IMR-90 (cell line): ENCODE results near the gene DRAP1. TPM values are rescaled to one million over a fixed set of nuclear protein-coding genes. Genes with fewer than 3 reads are reported as not detected.

Experiments used
- ATAC-seq: fragments of 200-7000 bp; cut with Tn5 transposase; 2 replicates; pipeline ENCODE4 v1.9.1; 2020; ENCODE audit warnings: low read depth, mild to moderate bottlenecking, moderate library complexity
- BruUV-seq: library from RNA; stranded (reverse); fragments of 400-500 nt; replicated peaks from 2 replicates; lab custom pipeline; 2021; lab: Mats Ljungman, UMichigan
- CTCF ChIA-PET: fragments of 300-600 bp; formaldehyde crosslinking; extraction: SDS; loops from one replicate; lab custom pipeline; 2021; ENCODE audit warnings: antibody characterized with exemption; lab: Yijun Ruan, JAX
- POLR2A ChIA-PET: fragments of 300-600 bp; sonication (Branson Sonifier 250); formaldehyde crosslinking; loops from one replicate; lab custom pipeline; 2022; ENCODE audit warnings: antibody characterized with exemption; ENCODE audit not compliant: unreplicated experiment; lab: Charles Lee
- DNase-seq: peaks from one replicate; pipeline ENCODE4 v3.0.0; 2013
- H2AFZ ChIP-seq: replicated peaks from 2 replicates; pipeline ENCODE3; 2013; ENCODE audit warnings: low read length, mild to moderate bottlenecking; ENCODE audit not compliant: poor library complexity
- H2AK5ac ChIP-seq: 2 replicates; pipeline ENCODE4 v1.6.1; 2013; ENCODE audit warnings: low read depth, low read length, inconsistent platforms
- H2AK9ac ChIP-seq: replicated peaks from 2 replicates; pipeline ENCODE3; 2013; ENCODE audit warnings: mild to moderate bottlenecking, low read depth, low read length, moderate library complexity; ENCODE audit not compliant: poor library complexity
- H2BK120ac ChIP-seq: 2 replicates; pipeline ENCODE4 v1.6.1; 2013; ENCODE audit warnings: low read depth, low read length, inconsistent platforms
- H2BK15ac ChIP-seq: 3 replicates; pipeline ENCODE4 v1.6.1; 2013; ENCODE audit warnings: low read depth, low read length, inconsistent platforms
- H2BK20ac ChIP-seq: 2 replicates; pipeline ENCODE4 v1.6.1; 2013; ENCODE audit warnings: low read depth, mild to moderate bottlenecking, inconsistent platforms, low read length, moderate library complexity
- H2BK5ac ChIP-seq: 2 replicates; pipeline ENCODE4 v1.6.1; 2013; ENCODE audit warnings: mild to moderate bottlenecking, low read depth, low read length, inconsistent platforms; ENCODE audit not compliant: poor library complexity, severe bottlenecking
- H3K14ac ChIP-seq: replicated peaks from 2 replicates; pipeline ENCODE4 v1.6.1; 2013; ENCODE audit warnings: low read depth, low read length, inconsistent platforms
- H3K18ac ChIP-seq: 2 replicates; pipeline ENCODE4 v1.6.1; 2013; ENCODE audit warnings: low read depth, low read length, control low read depth
- H3K23ac ChIP-seq: 2 replicates; pipeline ENCODE4 v1.6.1; 2013; ENCODE audit warnings: low read depth, low read length, inconsistent platforms
- H3K27ac ChIP-seq: 2 replicates; pipeline ENCODE4 v1.5.1; 2013; ENCODE audit warnings: mild to moderate bottlenecking, control low read depth, low read length; ENCODE audit not compliant: insufficient read depth
- H3K27me3 ChIP-seq: 2 replicates; pipeline ENCODE4 v1.6.1; 2013; ENCODE audit warnings: low read length; ENCODE audit not compliant: control insufficient read depth, insufficient read depth
- H3K36me3 ChIP-seq: 2 replicates; pipeline ENCODE4 v1.6.1; 2013; ENCODE audit warnings: low read length, mixed read lengths; ENCODE audit not compliant: control insufficient read depth, insufficient read depth
- H3K4ac ChIP-seq: 2 replicates; pipeline ENCODE4 v1.6.1; 2013; ENCODE audit warnings: low read depth, low read length, inconsistent platforms
- H3K4me1 ChIP-seq: 2 replicates; pipeline ENCODE4 v1.6.1; 2013; ENCODE audit warnings: low read length, mixed read lengths; ENCODE audit not compliant: control insufficient read depth, insufficient read depth
- H3K4me2 ChIP-seq: 2 replicates; pipeline ENCODE4 v1.6.1; 2013; ENCODE audit warnings: low read depth, mild to moderate bottlenecking, control low read depth, low read length, moderate library complexity
- H3K4me3 ChIP-seq: 2 replicates; pipeline ENCODE4 v1.5.1; 2013; ENCODE audit warnings: low read depth, mild to moderate bottlenecking, control low read depth, low read length, moderate library complexity; ENCODE audit not compliant: insufficient read depth
- H3K56ac ChIP-seq: 2 replicates; pipeline ENCODE4 v1.6.1; 2013; ENCODE audit warnings: low read length, inconsistent platforms; ENCODE audit not compliant: insufficient read depth; ENCODE audit errors: extremely low read depth
- H3K79me1 ChIP-seq, 2 experiments: 2 replicates each; pipeline ENCODE4 v1.6.1; 2013; ENCODE audit warnings: low read length in 2 of 2, inconsistent platforms in 1 of 2, low read depth in 1 of 2
- H3K9ac ChIP-seq: 2 replicates; pipeline ENCODE4 v1.6.1; 2013; ENCODE audit warnings: low read depth, low read length, control low read depth
- H3K9me1 ChIP-seq: 2 replicates; pipeline ENCODE4 v1.6.1; 2013; ENCODE audit warnings: low read length, inconsistent platforms; ENCODE audit not compliant: insufficient read depth
- H3K9me3 ChIP-seq: 2 replicates; pipeline ENCODE4 v1.6.1; 2013; ENCODE audit warnings: low read length; ENCODE audit not compliant: control insufficient read depth, insufficient read depth
- H4K20me1 ChIP-seq: 2 replicates; pipeline ENCODE4 v1.6.1; 2013; ENCODE audit warnings: low read length, inconsistent platforms; ENCODE audit not compliant: insufficient read depth
- H4K5ac ChIP-seq: 2 replicates; pipeline ENCODE4 v1.6.1; 2013; ENCODE audit warnings: mild to moderate bottlenecking, low read depth, low read length, control low read depth
- H4K8ac ChIP-seq, 2 experiments: 2 replicates each; pipeline ENCODE4 v1.6.1; 2013; ENCODE audit warnings: low read depth in 2 of 2, low read length in 2 of 2, control low read depth in 1 of 2, inconsistent platforms in 1 of 2
- H4K91ac ChIP-seq: 2 replicates; pipeline ENCODE4 v1.6.1; 2013; ENCODE audit warnings: low read depth, low read length, inconsistent platforms; ENCODE audit not compliant: insufficient read depth
- FOS ChIP-seq: fragments of 150-350 bp; IDR thresholded peaks from 2 replicates; pipeline ENCODE4 v1.6.1; 2016; ENCODE audit warnings: low read depth, low read length
- MXI1 ChIP-seq: IDR thresholded peaks from 2 replicates; pipeline ENCODE4 v1.6.1; 2012; ENCODE audit warnings: low read depth, mild to moderate bottlenecking, low read length, moderate library complexity, borderline replicate concordance
- RAD21 ChIP-seq: IDR thresholded peaks from 2 replicates; pipeline ENCODE4 v1.6.1; 2012; ENCODE audit warnings: low read length, improper control_type of control experiment
- RFX5 ChIP-seq: IDR thresholded peaks from 2 replicates; pipeline ENCODE4 v1.8.0; 2012; ENCODE audit warnings: low read depth, mild to moderate bottlenecking, low read length, moderate library complexity
- SMC3 ChIP-seq: fragments of 150-350 bp; IDR thresholded peaks from 2 replicates; pipeline ENCODE4 v1.6.1; 2016; ENCODE audit warnings: low read depth, mild to moderate bottlenecking, antibody characterized with exemption, low read length, moderate library complexity
- USF2 ChIP-seq: fragments of 150-350 bp; IDR thresholded peaks from 2 replicates; pipeline ENCODE4 v1.6.1; 2017; ENCODE audit warnings: mild to moderate bottlenecking, antibody characterized with exemption, low read length, low read depth
- WGBS, 2 experiments: methylation state at CpG; one replicate each; pipeline versions ENCODE4 v1.1.5 to v1.1.7; 2013; ENCODE audit warnings: missing lambda C conversion rate in 2 of 2; ENCODE audit not compliant: insufficient read length in 1 of 2; ENCODE audit errors: extremely low coverage in 2 of 2; 5-methylcytosine and 5-hydroxymethylcytosine counted together
- dilution Hi-C: fragments of 300-500 bp; cut with HindIII; formaldehyde crosslinking; loops from one replicate; pipeline ENCODE4 v1.14.3; 2018; ENCODE audit warnings: low sequenced_read_pairs; ENCODE audit not compliant: unreplicated experiment
- in situ Hi-C: fragments of 300-500 bp; cut with MboI; formaldehyde crosslinking; loops from 3 replicates; pipeline ENCODE4 v1.14.3; 2019; ENCODE audit warnings: low sequenced_read_pairs, inconsistent platforms, mixed read lengths
- intact Hi-C: fragments of 100-400 bp; cut with micrococcal nuclease; formaldehyde crosslinking; loops from 2 replicates; pipeline ENCODE4 v1.10.0; 2022
- polyA plus RNA-seq, 3 experiments: library from polyadenylated mRNA; depleted of rRNA; stranded (reverse); fragments of >200 nt; gene quantifications; 2 replicates each; pipeline ENCODE4 v1.2.3, GENCODE V29; 2012; ENCODE audit warnings: low replicate concordance in 1 of 3
- total RNA-seq: library from RNA; depleted of rRNA; stranded (reverse); fragments of >200 nt; gene quantifications from 2 replicates; pipeline ENCODE4 v1.2.3, GENCODE V29; 2012

Gene DRAP1
- total and polyA plus RNA-seq, 2 of the 4 experiments (the other 2 are of a cell fraction): 237 to 344 TPM

GRCh38 chr11:65946655-65947054, 27.4 kb downstream of the DRAP1 start:
- CTCF ChIA-PET: no interaction called here

More at GRCh38 chr11:65946655-65947054, 27.4 kb downstream of the DRAP1 start:
- no peak overlapping the region for H3K4me2 ChIP-seq
- no peak overlapping the region for H3K4ac ChIP-seq
- no peak overlapping the region for H2AK9ac ChIP-seq
- peaks cover 8% of the 10 kb centered on the region for H3K9me1 ChIP-seq
- H3K18ac ChIP-seq: no peak overlapping the region
- no peak overlapping the region for H3K14ac ChIP-seq
- no peaks in the 10 kb centered on the region for H3K9me3 ChIP-seq
- H3K4me1 ChIP-seq: peaks cover 1% of the 10 kb centered on the region
- intact Hi-C loops (no loop called here), in situ Hi-C loops (no loop called here), dilution Hi-C loops (no loop called here)
- no peak overlapping the region for H2BK120ac ChIP-seq
- no peak for TF ChIP-seq FOS
- TF ChIP-seq RAD21: no peak
- TF ChIP-seq USF2: no peak
- TF ChIP-seq SMC3: no peak
- TF ChIP-seq RFX5: no peak
- no peak for TF ChIP-seq MXI1
- no peak overlapping the region for H3K56ac ChIP-seq
- BruUV-seq: no TSS peak
- POLR2A ChIA-PET: no interaction called here
- H2AK5ac ChIP-seq: no peak overlapping the region
- H3K79me1 ChIP-seq: peaks cover 0 to 10% of the 10 kb centered on the region in 2 experiments; a peak in 2 of 4 replicates
- WGBS, 2 experiments: 82% methylated on average over 2 of the region's 4 CpGs; no CpG with 5 or more reads in 1 of the 2 experiments
- H2BK15ac ChIP-seq: no peak overlapping the region
- H3K27ac ChIP-seq: no peak overlapping the region
- no peaks in the 10 kb centered on the region for H4K20me1 ChIP-seq
- H3K9ac ChIP-seq: no peak overlapping the region
- H4K8ac ChIP-seq: no peak overlapping the region
- DNase-seq (no peak), ATAC-seq (no peak)
- H2BK20ac ChIP-seq: no peak overlapping the region
- no peak overlapping the region for H3K23ac ChIP-seq
- H3K4me3 ChIP-seq: no peak overlapping the region
- H3K36me3 ChIP-seq: no peaks in the 10 kb centered on the region
- H3K27me3 ChIP-seq: peaks cover 3% of the 10 kb centered on the region; the same call in 1 of the 2 replicates
- no peak overlapping the region for H4K5ac ChIP-seq
- H4K91ac ChIP-seq: no peak overlapping the region
- peak overlapping the region; percentile 14 for H2AFZ ChIP-seq
- no peak overlapping the region for H2BK5ac ChIP-seq
